Tongue (tissue), 3 donors: ENCODE results near the gene SNX15. TPM values are rescaled to one million over a fixed set of nuclear protein-coding genes. Genes with fewer than 3 reads are reported as not detected.

Source experiments
- DNase-seq: peaks from one replicate; pipeline ENCODE4 v3.0.0-alpha.2; 2015
- small RNA-seq: library from RNA; depleted of rRNA; stranded (forward); fragments of <200 nt; gene quantifications from one replicate; pipeline ENCODE3, GENCODE V24; 2014; ENCODE audit warnings: low replicate concordance
- total RNA-seq: library from RNA; depleted of rRNA; stranded (reverse); fragments of >200 nt; gene quantifications from one replicate; pipeline ENCODE4 v1.2.3, GENCODE V29; 2014

SNX15 gene
- total RNA-seq, 1 donor from 2014 or later, result 15.7 TPM

DNA sequence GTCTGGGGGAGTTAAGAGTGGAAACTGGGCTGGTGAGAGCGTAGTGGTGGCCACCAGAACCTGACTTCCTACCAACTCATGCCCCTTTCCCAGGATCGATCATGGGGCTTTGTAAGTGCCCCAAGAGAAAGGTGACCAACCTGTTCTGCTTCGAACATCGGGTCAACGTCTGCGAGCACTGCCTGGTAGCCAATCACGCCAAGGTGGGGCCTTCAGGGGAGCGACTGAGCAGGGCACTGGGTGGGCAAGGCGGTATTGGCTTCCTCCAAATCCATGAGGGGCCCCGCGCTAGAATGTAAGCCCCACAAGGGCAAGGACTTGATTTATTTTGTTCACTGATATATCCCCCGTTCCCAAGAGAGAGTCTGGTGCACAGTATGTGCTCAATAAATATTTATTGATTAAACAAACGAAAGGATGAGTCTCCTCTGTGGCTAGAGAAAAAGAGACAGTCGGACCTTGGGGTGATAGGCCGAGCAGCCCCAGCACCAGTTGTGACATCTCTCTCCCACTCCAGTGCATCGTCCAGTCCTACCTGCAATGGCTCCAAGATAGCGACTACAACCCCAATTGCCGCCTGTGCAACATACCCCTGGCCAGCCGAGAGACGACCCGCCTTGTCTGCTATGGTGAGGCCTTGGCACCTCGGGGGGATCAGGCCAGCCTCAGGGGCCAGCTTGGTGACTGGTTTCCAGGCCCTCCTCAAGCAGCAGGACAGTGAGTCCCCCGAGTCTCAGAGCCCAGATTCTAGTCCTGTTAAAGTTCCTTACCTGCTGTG, 57.5 kb downstream of the SNX15 start:
- no peak for DNase-seq

- DNase-seq, result no peak
These were observed 58.2 kb downstream of the SNX15 start for GRCh38 chr11:65085446-65085845.

GRCh38 chr11:65086809-65087208, 59.6 kb downstream of the SNX15 start:
- DNase-seq, result no peak

- no peak for DNase-seq
These were observed 60.0 kb downstream of the SNX15 start for GRCh38 chr11:65087216-65087615.

DNA sequence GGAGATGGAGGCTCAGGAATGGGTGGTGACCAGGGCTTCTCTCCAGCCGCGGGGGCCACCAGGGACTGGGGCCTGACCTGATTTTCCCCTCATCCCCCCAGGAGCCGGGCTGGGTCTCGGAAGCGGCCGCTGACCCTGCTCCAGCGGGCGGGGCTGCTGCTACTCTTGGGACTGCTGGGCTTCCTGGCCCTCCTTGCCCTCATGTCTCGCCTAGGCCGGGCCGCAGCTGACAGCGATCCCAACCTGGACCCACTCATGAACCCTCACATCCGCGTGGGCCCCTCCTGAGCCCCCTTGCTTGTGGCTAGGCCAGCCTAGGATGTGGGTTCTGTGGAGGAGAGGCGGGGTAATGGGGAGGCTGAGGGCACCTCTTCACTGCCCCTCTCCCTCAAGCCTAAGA, 60.6 kb downstream of the SNX15 start:
- no peak for DNase-seq

GRCh38 chr11:65089621-65090020, 62.4 kb downstream of the SNX15 start:
- no peak for DNase-seq

Small RNA genes within 50 kb of the gene (small RNA-seq; reads per million reads assigned to genes)
- gene MIR6879 (not detected), gene SNX15 (not detected)

Other genes starting within 250 kb of the SNX15 start
- 121 TPM for gene SF1, start 248.9 kb upstream of the SNX15 start, total RNA-seq
- gene MAP4K2, start 224.2 kb upstream of the SNX15 start, total RNA-seq, result 13.1 TPM
- 16.1 TPM for gene MEN1, start 216.9 kb upstream of the SNX15 start, total RNA-seq
- 5.7 TPM for gene CDC42BPG, start 182.8 kb upstream of the SNX15 start, total RNA-seq
- gene EHD1, start 148.8 kb upstream of the SNX15 start, total RNA-seq, result 86.0 TPM
- gene ATG2A, start 110.2 kb upstream of the SNX15 start, total RNA-seq, result 13.3 TPM
- 6.1 TPM for gene PPP2R5B, start 102.8 kb upstream of the SNX15 start, total RNA-seq
- gene GPHA2, start 91.5 kb upstream of the SNX15 start, total RNA-seq, result not detected
- gene MAJIN, start 55.3 kb upstream of the SNX15 start, total RNA-seq, result not detected
- gene BATF2, start 30.5 kb upstream of the SNX15 start, total RNA-seq, result 0.21 TPM
- gene ARL2, start 13.3 kb upstream of the SNX15 start, total RNA-seq, result 131 TPM
- 8.5 TPM for gene SAC3D1, start 13.8 kb downstream of the SNX15 start, total RNA-seq
- 6.4 TPM for gene NAALADL1, start 31.1 kb downstream of the SNX15 start, total RNA-seq
- 4.9 TPM for gene CDCA5, start 56.6 kb downstream of the SNX15 start, total RNA-seq
- gene ZFPL1, start 56.8 kb downstream of the SNX15 start, total RNA-seq, result 25.5 TPM
- 311 TPM for gene VPS51, start 68.8 kb downstream of the SNX15 start, total RNA-seq
- gene TM7SF2, start 84.4 kb downstream of the SNX15 start, total RNA-seq, result 13.2 TPM
- gene ZNHIT2, start 90.3 kb downstream of the SNX15 start, total RNA-seq, result 3.5 TPM
- gene FAU, start 94.7 kb downstream of the SNX15 start, total RNA-seq, result 265 TPM
- gene MRPL49, start 94.9 kb downstream of the SNX15 start, total RNA-seq, result 38.1 TPM
- 16.4 TPM for gene SYVN1, start 107.1 kb downstream of the SNX15 start, total RNA-seq
- not detected for gene SPDYC, start 142.8 kb downstream of the SNX15 start, total RNA-seq
- gene CAPN1, start 154.5 kb downstream of the SNX15 start, total RNA-seq, result 144 TPM
- 10.3 TPM for gene POLA2, start 234.5 kb downstream of the SNX15 start, total RNA-seq